Progenitor cell of endocrine pancreas (in vitro differentiated cells): ENCODE measurements around the gene ILDR2. TPM values are rescaled to one million over a fixed set of nuclear protein-coding genes. Genes with fewer than 3 reads are reported as not detected.

ENCODE experiments used
- DNase-seq: peaks from one replicate; pipeline ENCODE4 v3.0.0; 2021; ENCODE audit warnings: low spot score; ENCODE audit not compliant: unreplicated experiment
- H3K27ac Mint-ChIP-seq: 2 replicates; pipeline ENCODE4 v1.8.0; 2021; ENCODE audit warnings: mild to moderate bottlenecking, moderate library complexity, mixed read lengths
- H3K27me3 Mint-ChIP-seq: 2 replicates; pipeline ENCODE4 v1.8.0; 2021; ENCODE audit warnings: mixed read lengths
- H3K36me3 Mint-ChIP-seq: 2 replicates; pipeline ENCODE4 v1.8.0; 2022; ENCODE audit warnings: mixed read lengths; ENCODE audit not compliant: insufficient read depth
- H3K4me1 Mint-ChIP-seq: 2 replicates; pipeline ENCODE4 v1.8.0; 2021; ENCODE audit warnings: low read depth, mixed read lengths
- H3K4me3 Mint-ChIP-seq: 2 replicates; pipeline ENCODE4 v1.8.0; 2021; ENCODE audit warnings: low read depth, mild to moderate bottlenecking, moderate library complexity, mixed read lengths
- H3K9me3 Mint-ChIP-seq: 2 replicates; pipeline ENCODE4 v1.8.0; 2021; ENCODE audit warnings: low read depth, mixed read lengths
- CTCF ChIP-seq: fragments of 200-600 bp; sonication (generic); IDR thresholded peaks from one replicate; pipeline ENCODE4 v1.5.0; 2021; ENCODE audit warnings: antibody characterized with exemption, mild to moderate bottlenecking; ENCODE audit not compliant: unreplicated experiment
- total RNA-seq: library from RNA; stranded (reverse); gene quantifications from 2 replicates; pipeline ENCODE4 v1.2.1, GENCODE V29; 2021

ILDR2 gene
- total RNA-seq, 1 donor from 2014 or later: 1.4 TPM

- H3K36me3 Mint-ChIP-seq: peaks cover 5% of the 10 kb centered on the region
- H3K27me3 Mint-ChIP-seq: peaks cover 6% of the 10 kb centered on the region
- H3K27ac Mint-ChIP-seq: peak overlapping the region; percentile 76
- H3K9me3 Mint-ChIP-seq: no peaks in the 10 kb centered on the region
- peaks cover 37% of the 10 kb centered on the region for H3K4me1 Mint-ChIP-seq
- DNase-seq: no peak
- H3K4me3 Mint-ChIP-seq: peak overlapping the region; percentile 97
- TF ChIP-seq CTCF: no peak
Measured at GRCh38 chr1:166875302-166875733, 100.0 kb downstream of the ILDR2 start.

- DNase-seq: no peak
- Mint-ChIP-seq H3K4me1 (peaks cover 37% of the 10 kb centered on the region), H3K36me3 (peaks cover 5% of the 10 kb centered on the region), H3K9me3 (no peaks in the 10 kb centered on the region), H3K27ac (no peak overlapping the region), H3K4me3 (peak overlapping the region; percentile 38), H3K27me3 (peaks cover 4% of the 10 kb centered on the region)
- no peak for TF ChIP-seq CTCF
Measured at GRCh38 chr1:166874464-166874863, 100.9 kb downstream of the ILDR2 start.

GRCh38 chr1:166870584-166870983 is 104.8 kb downstream of the ILDR2 start:
- no peak overlapping the region for H3K4me3 Mint-ChIP-seq
- H3K36me3 Mint-ChIP-seq: peaks cover 13% of the 10 kb centered on the region
- no peak for TF ChIP-seq CTCF
- DNase-seq: no peak
- no peaks in the 10 kb centered on the region for H3K9me3 Mint-ChIP-seq
- peaks cover 30% of the 10 kb centered on the region for H3K4me1 Mint-ChIP-seq
- H3K27me3 Mint-ChIP-seq: no peaks in the 10 kb centered on the region
- no peak overlapping the region for H3K27ac Mint-ChIP-seq

GRCh38 chr1:166869318-166870099 is 105.8 kb downstream of the ILDR2 start:
- peaks cover 21% of the 10 kb centered on the region for H3K4me1 Mint-ChIP-seq
- TF ChIP-seq CTCF: no peak
- no peak overlapping the region for H3K27ac Mint-ChIP-seq
- H3K9me3 Mint-ChIP-seq: no peaks in the 10 kb centered on the region
- H3K4me3 Mint-ChIP-seq: no peak overlapping the region
- peaks cover 16% of the 10 kb centered on the region for H3K36me3 Mint-ChIP-seq
- H3K27me3 Mint-ChIP-seq: no peaks in the 10 kb centered on the region
- no peak for DNase-seq

GRCh38 chr1:166868639-166869038 is 106.7 kb downstream of the ILDR2 start:
- no peaks in the 10 kb centered on the region for H3K9me3 Mint-ChIP-seq

More at GRCh38 chr1:166868639-166869038, 106.7 kb downstream of the ILDR2 start:
- no peak for TF ChIP-seq CTCF
- no peak for DNase-seq
- Mint-ChIP-seq H3K4me1 (peaks cover 16% of the 10 kb centered on the region), H3K4me3 (no peak overlapping the region), H3K27ac (no peak overlapping the region), H3K27me3 (no peaks in the 10 kb centered on the region), H3K36me3 (peaks cover 20% of the 10 kb centered on the region)
